H9 (cell line): ENCODE data around the gene NHERF2. TPM values are rescaled to one million over a fixed set of nuclear protein-coding genes. Genes with fewer than 3 reads are reported as not detected.
A peak's percentile ranks its signal among the peaks of the same experiment; 100 is the strongest.

Experiments
- DNase-seq: peaks from one replicate; pipeline ENCODE4 v3.0.0-alpha.2; 2017
- H2AFZ ChIP-seq: one replicate; pipeline ENCODE4 v1.6.1; 2013; ENCODE audit warnings: mild to moderate bottlenecking, low read length, control low read depth, moderate library complexity
- H2AK5ac ChIP-seq: 2 replicates; pipeline ENCODE4 v1.6.1; 2013; ENCODE audit warnings: low read length, control low read depth, mixed read lengths; ENCODE audit not compliant: insufficient read length
- H2BK120ac ChIP-seq: one replicate; pipeline ENCODE4 v1.6.1; 2013; ENCODE audit warnings: low read depth, mild to moderate bottlenecking, low read length, control low read depth, inconsistent platforms; ENCODE audit not compliant: poor library complexity, severe bottlenecking
- H2BK12ac ChIP-seq: 2 replicates; pipeline ENCODE4 v1.6.1; 2013; ENCODE audit warnings: low read length, control low read depth, mixed read lengths, low read depth; ENCODE audit not compliant: insufficient read length
- H2BK15ac ChIP-seq: 2 replicates; pipeline ENCODE4 v1.6.1; 2013; ENCODE audit warnings: low read depth, low read length, control low read depth
- H2BK20ac ChIP-seq: one replicate; pipeline ENCODE4 v1.6.1; 2013; ENCODE audit warnings: low read depth, mild to moderate bottlenecking, low read length, control low read depth, inconsistent platforms; ENCODE audit not compliant: poor library complexity, severe bottlenecking
- H2BK5ac ChIP-seq: 2 replicates; pipeline ENCODE4 v1.6.1; 2013; ENCODE audit warnings: low read length, control low read depth, mixed read lengths; ENCODE audit not compliant: insufficient read length
- H3K14ac ChIP-seq: 2 replicates; pipeline ENCODE4 v1.6.1; 2013; ENCODE audit warnings: low read length, control low read depth; ENCODE audit not compliant: insufficient read depth
- H3K18ac ChIP-seq: 2 replicates; pipeline ENCODE4 v1.6.1; 2013; ENCODE audit warnings: low read depth, mild to moderate bottlenecking, mixed read lengths, low read length, control low read depth; ENCODE audit not compliant: insufficient read length
- H3K23ac ChIP-seq: 2 replicates; pipeline ENCODE4 v1.6.1; 2013; ENCODE audit warnings: low read length, control low read depth, mixed read lengths, low read depth; ENCODE audit not compliant: insufficient read length
- H3K23me2 ChIP-seq: 2 replicates; pipeline ENCODE4 v1.6.1; 2013; ENCODE audit warnings: low read depth, mild to moderate bottlenecking, mixed read lengths, low read length, control low read depth; ENCODE audit not compliant: insufficient read length, poor library complexity, severe bottlenecking
- H3K27ac ChIP-seq: 2 replicates; pipeline ENCODE4 v1.5.1; 2013; ENCODE audit warnings: low read length, control low read depth, mixed read lengths, low read depth; ENCODE audit not compliant: insufficient read length
- H3K27me3 ChIP-seq: 2 replicates; pipeline ENCODE4 v1.6.1; 2013; ENCODE audit warnings: low read length, control low read depth, inconsistent platforms; ENCODE audit not compliant: insufficient read depth
- H3K4ac ChIP-seq: 2 replicates; pipeline ENCODE4 v1.6.1; 2013; ENCODE audit warnings: low read depth, mild to moderate bottlenecking, control low read depth, inconsistent platforms, low read length, moderate library complexity
- H3K4me1 ChIP-seq: 2 replicates; pipeline ENCODE4 v1.6.1; 2013; ENCODE audit warnings: low read length, control low read depth, inconsistent platforms; ENCODE audit not compliant: insufficient read depth
- H3K4me2 ChIP-seq: 2 replicates; pipeline ENCODE4 v1.6.1; 2013; ENCODE audit warnings: low read length, control low read depth, mixed read lengths; ENCODE audit not compliant: insufficient read length, insufficient read depth
- H3K56ac ChIP-seq: 2 replicates; pipeline ENCODE4 v1.6.1; 2013; ENCODE audit warnings: low read depth, mild to moderate bottlenecking, mixed read lengths, low read length, control low read depth; ENCODE audit not compliant: insufficient read length
- H3K79me1 ChIP-seq: 2 replicates; pipeline ENCODE4 v1.6.1; 2013; ENCODE audit warnings: low read depth, mild to moderate bottlenecking, moderate library complexity, low read length, control low read depth, inconsistent platforms; ENCODE audit not compliant: insufficient read depth, poor library complexity, severe bottlenecking
- H3K79me2 ChIP-seq: 2 replicates; pipeline ENCODE4 v1.6.1; 2013; ENCODE audit warnings: low read length, control low read depth, inconsistent platforms; ENCODE audit not compliant: insufficient read depth
- H3K9ac ChIP-seq: 2 replicates; pipeline ENCODE4 v1.6.1; 2013; ENCODE audit warnings: low read length, control low read depth, mixed read lengths; ENCODE audit not compliant: insufficient read length; ENCODE audit errors: extremely low read depth
- H3K9me3 ChIP-seq: one replicate; pipeline ENCODE4 v1.6.1; 2013; ENCODE audit warnings: low read depth, low read length, inconsistent platforms; ENCODE audit not compliant: control insufficient read depth
- H3T11ph ChIP-seq: one replicate; pipeline ENCODE4 v1.6.1; 2013; ENCODE audit warnings: mild to moderate bottlenecking, low read length, control low read depth, inconsistent platforms
- H4K20me1 ChIP-seq: one replicate; pipeline ENCODE4 v1.6.1; 2013; ENCODE audit not compliant: control insufficient read depth, insufficient read length, insufficient read depth
- H4K5ac ChIP-seq: 2 replicates; pipeline ENCODE4 v1.6.1; 2013; ENCODE audit warnings: low read depth, mild to moderate bottlenecking, mixed read lengths, low read length, control low read depth; ENCODE audit not compliant: insufficient read length
- H4K8ac ChIP-seq: replicated peaks from 2 replicates; pipeline ENCODE4 v1.6.1; 2013; ENCODE audit warnings: low read length, control low read depth, mixed read lengths, low read depth; ENCODE audit not compliant: insufficient read length
- H4K91ac ChIP-seq: 2 replicates; pipeline ENCODE4 v1.6.1; 2013; ENCODE audit warnings: low read depth, mild to moderate bottlenecking, moderate library complexity, mixed read lengths, low read length, control low read depth; ENCODE audit not compliant: insufficient read length
- H3K27ac Mint-ChIP-seq, 3 experiments: 2 replicates in 2 of 3; 3 replicates in 1 of 3; pipeline ENCODE4 v1.8.0; 2020 to 2021; ENCODE audit warnings: mixed read lengths in 3 of 3, mild to moderate bottlenecking in 1 of 3, moderate library complexity in 1 of 3
- H3K27me3 Mint-ChIP-seq: 2 replicates; pipeline ENCODE4 v1.8.0; 2021; ENCODE audit warnings: low read depth, mild to moderate bottlenecking, moderate library complexity, mixed read lengths
- H3K36me3 Mint-ChIP-seq, 3 experiments: 2 replicates in 2 of 3; 3 replicates in 1 of 3; pipeline ENCODE4 v1.8.0; 2020 to 2021; ENCODE audit warnings: low read depth in 3 of 3, mixed read lengths in 3 of 3; ENCODE audit not compliant: insufficient read depth in 1 of 3
- H3K4me1 Mint-ChIP-seq, 2 experiments: 2 replicates each; pipeline ENCODE4 v1.8.0; 2020; ENCODE audit warnings: mixed read lengths in 2 of 2
- H3K4me3 Mint-ChIP-seq, 2 experiments: 2 replicates in 1 of 2; 3 replicates in 1 of 2; pipeline ENCODE4 v1.8.0; 2020 to 2021; ENCODE audit warnings: mild to moderate bottlenecking in 2 of 2, mixed read lengths in 2 of 2, moderate library complexity in 1 of 2
- H3K9me3 Mint-ChIP-seq, 2 experiments: 2 replicates in 1 of 2; 3 replicates in 1 of 2; pipeline ENCODE4 v1.8.0; 2020; ENCODE audit warnings: mild to moderate bottlenecking in 2 of 2, mixed read lengths in 2 of 2, moderate library complexity in 1 of 2
- WGBS: extraction: QIAGEN DNeasy Blood & Tissue Kit; methylation state at CpG from one replicate; pipeline ENCODE4 v1.1.7; 2013; ENCODE audit warnings: missing lambda C conversion rate, low lambda C conversion rate, mixed read lengths; ENCODE audit not compliant: insufficient read length; ENCODE audit errors: extremely low coverage; 5-methylcytosine and 5-hydroxymethylcytosine counted together
- total RNA-seq: library from RNA; stranded (reverse); gene quantifications from 2 replicates; pipeline ENCODE4 v1.2.1, GENCODE V29; 2021
- TF ChIP-seq, protein P1 (sequence below): fragments of 200-600 bp; sonication (generic); conservative IDR thresholded peaks from 3 replicates; pipeline ENCODE4 v1.8.0; 2021; ENCODE audit warnings: antibody characterized with exemption, mild to moderate bottlenecking

The NHERF2 gene
- total RNA-seq, 1 experiment from 2014 or later = 15.3 TPM

DNA sequence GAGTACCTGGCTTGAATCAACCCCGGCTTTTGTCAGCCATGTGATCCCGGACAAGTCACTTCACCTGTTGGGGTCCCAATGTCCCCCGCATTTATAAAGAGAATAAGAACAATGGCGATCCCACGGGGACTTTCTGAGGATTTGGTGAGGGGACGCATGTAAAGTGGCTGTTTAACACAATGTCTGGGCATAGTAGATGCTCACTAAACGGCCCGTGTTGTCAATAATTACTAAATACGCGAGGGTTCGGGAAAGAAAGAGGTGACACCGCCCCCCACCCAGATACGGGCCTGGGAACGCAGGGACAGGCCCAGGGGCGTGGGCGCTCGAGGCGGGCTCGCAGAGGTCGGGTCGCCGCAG is 35.1 kb upstream of the NHERF2 start:
- no peak for DNase-seq
- H3K79me2 ChIP-seq = no peaks in the 10 kb centered on the region
- H3K23ac ChIP-seq = no peak overlapping the region
- H2AFZ ChIP-seq = no peak overlapping the region
- H3K36me3 Mint-ChIP-seq = peaks cover 0 to 6% (median 5%) of the 10 kb centered on the region in 3 experiments; a peak in 6 of 7 replicates
- no peak overlapping the region for H2AK5ac ChIP-seq
- H3K4ac ChIP-seq = no peak overlapping the region
- no CpG with 5 or more reads among the region's 22 CpGs for WGBS
- peak overlapping the region; percentile 66 to 84 for H3K4me3 Mint-ChIP-seq
- 0 out of 2 replicates have a peak overlapping the region, but pooled peaks have one; percentile 50 for H3K14ac ChIP-seq
- H3K56ac ChIP-seq = no peak overlapping the region
- H3K4me2 ChIP-seq = peak overlapping the region; percentile 53
- no peaks in the 10 kb centered on the region for H3K9me3 ChIP-seq
- no peaks in the 10 kb centered on the region; a peak in 1 of 5 replicates for H3K9me3 Mint-ChIP-seq
- H3K23me2 ChIP-seq = peaks cover 18% of the 10 kb centered on the region
- H2BK120ac ChIP-seq = no peak overlapping the region
- H3K27ac Mint-ChIP-seq = no peak overlapping the region
- H3K18ac ChIP-seq = peak overlapping the region; percentile 58
- peaks cover 16 to 20% of the 10 kb centered on the region in 2 experiments for H3K4me1 Mint-ChIP-seq
- H3K27me3 ChIP-seq = peaks cover 15% of the 10 kb centered on the region; the same call in 1 of the 2 replicates
- H4K91ac ChIP-seq = no peak overlapping the region
- no peak overlapping the region for H2BK20ac ChIP-seq
- H4K5ac ChIP-seq = no peak overlapping the region
- TF ChIP-seq, protein P1, sequence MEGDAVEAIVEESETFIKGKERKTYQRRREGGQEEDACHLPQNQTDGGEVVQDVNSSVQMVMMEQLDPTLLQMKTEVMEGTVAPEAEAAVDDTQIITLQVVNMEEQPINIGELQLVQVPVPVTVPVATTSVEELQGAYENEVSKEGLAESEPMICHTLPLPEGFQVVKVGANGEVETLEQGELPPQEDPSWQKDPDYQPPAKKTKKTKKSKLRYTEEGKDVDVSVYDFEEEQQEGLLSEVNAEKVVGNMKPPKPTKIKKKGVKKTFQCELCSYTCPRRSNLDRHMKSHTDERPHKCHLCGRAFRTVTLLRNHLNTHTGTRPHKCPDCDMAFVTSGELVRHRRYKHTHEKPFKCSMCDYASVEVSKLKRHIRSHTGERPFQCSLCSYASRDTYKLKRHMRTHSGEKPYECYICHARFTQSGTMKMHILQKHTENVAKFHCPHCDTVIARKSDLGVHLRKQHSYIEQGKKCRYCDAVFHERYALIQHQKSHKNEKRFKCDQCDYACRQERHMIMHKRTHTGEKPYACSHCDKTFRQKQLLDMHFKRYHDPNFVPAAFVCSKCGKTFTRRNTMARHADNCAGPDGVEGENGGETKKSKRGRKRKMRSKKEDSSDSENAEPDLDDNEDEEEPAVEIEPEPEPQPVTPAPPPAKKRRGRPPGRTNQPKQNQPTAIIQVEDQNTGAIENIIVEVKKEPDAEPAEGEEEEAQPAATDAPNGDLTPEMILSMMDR = no peak
- no peak overlapping the region for H2BK12ac ChIP-seq
- no peak overlapping the region; the same call in 1 of the 2 replicates for H2BK15ac ChIP-seq
- peaks cover 42% of the 10 kb centered on the region for H3K27me3 Mint-ChIP-seq
- no peaks in the 10 kb centered on the region; the same call in 1 of the 2 replicates for H3K4me1 ChIP-seq
- no peak overlapping the region for H4K8ac ChIP-seq
- H2BK5ac ChIP-seq = no peak overlapping the region
- H4K20me1 ChIP-seq = no peaks in the 10 kb centered on the region
- H3K79me1 ChIP-seq = no peaks in the 10 kb centered on the region
- H3T11ph ChIP-seq = no peak overlapping the region
- H3K9ac ChIP-seq = no peak overlapping the region
- H3K27ac ChIP-seq = no peak overlapping the region
